Measurements from ENCODE around the gene FARP1. TPM values are rescaled to one million over a fixed set of nuclear protein-coding genes. Genes with fewer than 3 reads are reported as not detected.

FARP1 gene
- total RNA-seq, 4 donors from 2014 or later, result 103 to 172 (median 129) TPM

DNA sequence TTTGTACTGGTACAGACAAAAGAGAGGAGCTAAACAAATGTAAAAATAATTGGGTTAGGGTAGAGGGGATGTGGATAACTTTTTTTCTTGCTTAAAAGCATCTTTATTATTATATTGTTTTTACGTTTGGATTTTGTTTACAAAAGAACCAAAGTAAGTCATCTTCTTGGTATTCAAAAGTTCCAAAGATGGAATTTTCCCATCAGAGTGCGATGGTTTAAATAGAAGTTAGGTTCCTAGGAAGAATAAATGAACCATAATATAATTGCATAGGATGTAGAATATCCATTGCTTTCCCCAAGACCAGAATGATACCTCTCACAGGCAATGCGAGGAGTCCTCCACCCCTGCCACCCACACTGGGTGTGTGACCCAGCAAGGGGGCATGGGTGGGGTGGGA is 133.6 kb downstream of the FARP1 start:
- Histone ChIP-seq H3K36me3 (no peaks in the 10 kb centered on the region), H3K4me1 (peaks cover 33 to 44% of the 10 kb centered on the region in 2 donors), H3K4me3 (replicated peaks in 1 of 3) (no peak overlapping the region), H3K9me3 (no peaks in the 10 kb centered on the region), H3K27me3 (no peaks in the 10 kb centered on the region), H3K27ac (no peak overlapping the region)
- TF ChIP-seq, protein P1, sequence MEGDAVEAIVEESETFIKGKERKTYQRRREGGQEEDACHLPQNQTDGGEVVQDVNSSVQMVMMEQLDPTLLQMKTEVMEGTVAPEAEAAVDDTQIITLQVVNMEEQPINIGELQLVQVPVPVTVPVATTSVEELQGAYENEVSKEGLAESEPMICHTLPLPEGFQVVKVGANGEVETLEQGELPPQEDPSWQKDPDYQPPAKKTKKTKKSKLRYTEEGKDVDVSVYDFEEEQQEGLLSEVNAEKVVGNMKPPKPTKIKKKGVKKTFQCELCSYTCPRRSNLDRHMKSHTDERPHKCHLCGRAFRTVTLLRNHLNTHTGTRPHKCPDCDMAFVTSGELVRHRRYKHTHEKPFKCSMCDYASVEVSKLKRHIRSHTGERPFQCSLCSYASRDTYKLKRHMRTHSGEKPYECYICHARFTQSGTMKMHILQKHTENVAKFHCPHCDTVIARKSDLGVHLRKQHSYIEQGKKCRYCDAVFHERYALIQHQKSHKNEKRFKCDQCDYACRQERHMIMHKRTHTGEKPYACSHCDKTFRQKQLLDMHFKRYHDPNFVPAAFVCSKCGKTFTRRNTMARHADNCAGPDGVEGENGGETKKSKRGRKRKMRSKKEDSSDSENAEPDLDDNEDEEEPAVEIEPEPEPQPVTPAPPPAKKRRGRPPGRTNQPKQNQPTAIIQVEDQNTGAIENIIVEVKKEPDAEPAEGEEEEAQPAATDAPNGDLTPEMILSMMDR (IDR thresholded peaks at IDR 0.05), result no peak
- no peak for TF ChIP-seq POLR2A (IDR thresholded peaks at IDR 0.05)
- 87 to 92% methylated on average over 3 of the region's 3 CpGs for WGBS, 2 donors
- intact Hi-C loops (cut with DNase I), result no loop called here
- no peak for DNase-seq

- WGBS, 2 donors, result 89 to 90% methylated on average over 6 of the region's 6 CpGs
- no peak for DNase-seq
Measured at GRCh38 chr13:98278068-98278724, 135.3 kb downstream of the FARP1 start.

GRCh38 chr13:98279473-98280175 is 136.7 kb downstream of the FARP1 start:
- peaks cover 29 to 35% of the 10 kb centered on the region in 2 donors for H3K4me1 ChIP-seq
- 57 to 61% methylated on average over 13 of the region's 13 CpGs for WGBS, 2 donors
- DNase-seq, result peak; percentile 89 to 93
- TF ChIP-seq, protein P1 (IDR thresholded peaks at IDR 0.05), result no peak
- peak in 1 of 2 donors; percentile 54 for TF ChIP-seq POLR2A (IDR thresholded peaks at IDR 0.05)
- intact Hi-C loops (cut with DNase I), result no loop called here
- no peaks in the 10 kb centered on the region for H3K36me3 ChIP-seq
- peak overlapping the region; percentile 74 to 92 (median 89) for H3K27ac ChIP-seq
- H3K4me3 ChIP-seq (replicated peaks in 1 of 3), result no peak overlapping the region
- H3K27me3 ChIP-seq, result no peaks in the 10 kb centered on the region
- H3K9me3 ChIP-seq, result no peaks in the 10 kb centered on the region

More at GRCh38 chr13:98278068-98278724, 135.3 kb downstream of the FARP1 start:
- H3K27ac ChIP-seq, result no peak overlapping the region
- H3K4me3 ChIP-seq (replicated peaks in 1 of 3), result no peak overlapping the region
- H3K27me3 ChIP-seq, result no peaks in the 10 kb centered on the region
- intact Hi-C loops (cut with DNase I), result no loop called here
- H3K9me3 ChIP-seq, result no peaks in the 10 kb centered on the region
- no peaks in the 10 kb centered on the region for H3K36me3 ChIP-seq
- peaks cover 34 to 48% of the 10 kb centered on the region in 2 donors for H3K4me1 ChIP-seq
- TF ChIP-seq, protein P1 (IDR thresholded peaks at IDR 0.05), result no peak
- no peak for TF ChIP-seq POLR2A (IDR thresholded peaks at IDR 0.05)

- Histone ChIP-seq H3K36me3 (no peaks in the 10 kb centered on the region), H3K27me3 (no peaks in the 10 kb centered on the region), H3K27ac (peak overlapping the region; percentile 74 to 92 (median 89)), H3K9me3 (no peaks in the 10 kb centered on the region), H3K4me1 (peaks cover 32 to 35% of the 10 kb centered on the region in 2 donors), H3K4me3 (replicated peaks in 1 of 3) (no peak overlapping the region)
- intact Hi-C loops (cut with DNase I), result no loop called here
- DNase-seq, result no peak
- WGBS, 2 donors, result 21 to 35% methylated on average over 10 of the region's 10 CpGs
- TF ChIP-seq POLR2A (IDR thresholded peaks at IDR 0.05), result no peak
- TF ChIP-seq, protein P1 (IDR thresholded peaks at IDR 0.05), result no peak
Measured at GRCh38 chr13:98280176-98280510, 137.2 kb downstream of the FARP1 start.

GRCh38 chr13:98284679-98285078 is 141.8 kb downstream of the FARP1 start:
- peaks cover 24 to 25% of the 10 kb centered on the region in 2 donors for H3K4me1 ChIP-seq
- DNase-seq, result no peak
- H3K36me3 ChIP-seq, result no peaks in the 10 kb centered on the region
- WGBS, 2 donors, result 61 to 67% methylated on average over 4 of the region's 4 CpGs
- no peak for TF ChIP-seq POLR2A (IDR thresholded peaks at IDR 0.05)
- TF ChIP-seq, protein P1 (IDR thresholded peaks at IDR 0.05), result no peak
- no peak overlapping the region for H3K4me3 ChIP-seq (replicated peaks in 1 of 3)
- intact Hi-C loops (cut with DNase I), result no loop called here
- H3K27me3 ChIP-seq, result no peaks in the 10 kb centered on the region
- no peak overlapping the region for H3K27ac ChIP-seq
- H3K9me3 ChIP-seq, result no peaks in the 10 kb centered on the region
